ENCODE data around the gene FBXW11.
"Not testable (repeated sequence)": the region's sequence is repeated elsewhere in the genome, so short reads cannot be mapped to it uniquely, and the experiment has no call there.

- TF ChIP-seq CTCF (IDR thresholded peaks at IDR 0.05); POLR2A (IDR thresholded peaks at IDR 0.05); EP300 (IDR thresholded peaks at IDR 0.05; ENCODE audit: low read depth): not testable (repeated sequence)
Measured at GRCh38 chr5:171886037-171886436, 120.4 kb downstream of the FBXW11 start.

Measured in transverse colon (tissue), 3 donors.